Stimulated activated CD4-positive, alpha-beta T cell treated with anti-CD3 and anti-CD28 coated beads, Interleukin-12 subunit alpha, Interleukin-12 subunit beta, amount 100 ng/mL, for 4 hours (primary cell): Measurements from ENCODE around the gene RAMP2.

Source experiments
- DNase-seq: peaks from one replicate; pipeline ENCODE4 v3.0.0-alpha.2; 2020

RAMP2 gene

GRCh38 chr17:42796066-42796758 is 35.2 kb downstream of the RAMP2 start:
- no peak for DNase-seq

DNA sequence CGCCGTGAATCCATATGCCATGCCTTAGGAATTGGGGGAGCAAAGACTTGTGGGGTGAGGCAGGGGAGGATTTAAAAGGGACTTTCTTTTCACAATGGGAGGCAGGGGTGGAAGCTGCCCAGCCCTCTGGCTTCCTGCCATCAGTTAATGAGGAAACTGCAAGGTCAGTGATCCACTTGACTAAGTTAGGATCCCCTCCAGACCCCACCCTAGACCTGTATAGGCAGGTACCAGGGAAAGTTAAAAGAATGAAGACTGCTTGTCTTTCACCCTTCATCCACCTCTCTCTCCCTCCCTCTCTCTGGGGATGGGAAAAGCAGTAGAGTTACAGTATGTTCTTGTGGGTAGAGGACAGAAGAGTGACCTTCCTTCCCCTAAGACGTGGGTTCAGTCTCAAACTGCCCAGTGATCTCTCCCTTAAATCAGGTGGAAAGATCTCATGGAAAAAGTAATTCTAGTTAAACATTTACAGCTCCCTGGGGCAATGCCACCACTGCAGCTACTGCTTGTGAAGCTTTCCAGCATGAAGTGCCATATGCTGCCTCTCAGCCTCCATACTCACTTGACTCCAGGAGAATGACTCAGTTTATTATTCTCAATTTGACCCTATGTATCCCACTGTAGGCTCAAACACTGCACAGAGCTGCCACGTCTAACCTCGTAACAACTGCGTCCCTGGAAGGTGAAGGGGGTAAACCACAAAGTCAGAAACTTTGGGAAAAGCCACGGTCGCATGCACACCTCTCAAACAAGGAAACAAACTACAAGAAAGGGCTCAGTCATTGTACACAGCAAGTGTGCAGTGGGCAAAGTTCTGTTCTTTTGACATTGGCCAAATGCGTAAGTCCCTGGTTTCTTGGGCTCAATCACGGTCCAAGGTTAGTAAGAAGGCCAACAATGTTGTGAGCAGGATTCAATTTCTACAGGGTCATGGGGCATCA is 36.3 kb downstream of the RAMP2 start:
- no peak for DNase-seq

- no peak for DNase-seq
Observed at GRCh38 chr17:42798011-42798382, 37.0 kb downstream of the RAMP2 start.

- DNase-seq: peak; percentile 75
Observed at GRCh38 chr17:42798383-42799380, 37.7 kb downstream of the RAMP2 start, which contains the start of the genes CNTD1 and COA3. Gene CNTD1 (plus strand): TSS chr17:42798861. CDS start chr17:42799068, 207 bp downstream. Gene COA3 (minus strand): TSS chr17:42798704. CDS start chr17:42798681, 23 bp downstream.

- DNase-seq: no peak
Observed at GRCh38 chr17:42803074-42803883, 42.3 kb downstream of the RAMP2 start.

DNA sequence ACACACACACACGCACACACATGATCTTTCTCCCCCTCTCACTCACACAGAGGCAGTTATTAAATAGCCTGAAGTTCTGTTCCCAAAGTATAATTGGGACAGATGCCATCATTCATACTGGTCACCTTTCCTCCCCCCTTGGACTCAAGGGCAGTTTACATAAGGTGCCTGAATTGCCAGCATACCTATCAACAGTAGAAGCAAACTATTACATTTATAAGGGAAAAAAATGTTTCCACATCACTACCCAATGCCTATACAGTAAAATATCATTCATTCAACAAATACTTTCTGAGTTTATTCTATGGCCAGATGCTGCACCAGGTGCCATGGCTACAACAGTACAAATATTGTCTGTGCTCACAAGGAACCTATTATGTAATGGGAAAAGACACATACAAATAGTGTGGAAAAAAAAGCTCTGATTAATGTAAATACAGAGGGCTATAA is 43.9 kb downstream of the RAMP2 start:
- no peak for DNase-seq

GRCh38 chr17:42806249-42806648 is 45.2 kb downstream of the RAMP2 start:
- no peak for DNase-seq

- DNase-seq: no peak
Observed at GRCh38 chr17:42809250-42809649, 48.2 kb downstream of the RAMP2 start.
